IMR-90 (cell line): ENCODE measurements around the gene LFNG. TPM values are rescaled to one million over a fixed set of nuclear protein-coding genes. Genes with fewer than 3 reads are reported as not detected.

Experiments
- ATAC-seq: fragments of 200-7000 bp; cut with Tn5 transposase; 2 replicates; pipeline ENCODE4 v1.9.1; 2020; ENCODE audit warnings: low read depth, mild to moderate bottlenecking, moderate library complexity
- BruUV-seq: library from RNA; stranded (reverse); fragments of 400-500 nt; replicated peaks from 2 replicates; lab custom pipeline; 2021; lab: Mats Ljungman, UMichigan
- CTCF ChIA-PET: fragments of 300-600 bp; formaldehyde crosslinking; extraction: SDS; loops from one replicate; lab custom pipeline; 2021; ENCODE audit warnings: antibody characterized with exemption; lab: Yijun Ruan, JAX
- POLR2A ChIA-PET: fragments of 300-600 bp; sonication (Branson Sonifier 250); formaldehyde crosslinking; loops from one replicate; lab custom pipeline; 2022; ENCODE audit warnings: antibody characterized with exemption; ENCODE audit not compliant: unreplicated experiment; lab: Charles Lee
- DNase-seq: peaks from one replicate; pipeline ENCODE4 v3.0.0; 2013
- H2AFZ ChIP-seq: replicated peaks from 2 replicates; pipeline ENCODE3; 2013; ENCODE audit warnings: low read length, mild to moderate bottlenecking; ENCODE audit not compliant: poor library complexity
- H2AK5ac ChIP-seq: 2 replicates; pipeline ENCODE4 v1.6.1; 2013; ENCODE audit warnings: low read depth, low read length, inconsistent platforms
- H2AK9ac ChIP-seq: replicated peaks from 2 replicates; pipeline ENCODE3; 2013; ENCODE audit warnings: mild to moderate bottlenecking, low read depth, low read length, moderate library complexity; ENCODE audit not compliant: poor library complexity
- H2BK120ac ChIP-seq: 2 replicates; pipeline ENCODE4 v1.6.1; 2013; ENCODE audit warnings: low read depth, low read length, inconsistent platforms
- H2BK15ac ChIP-seq: 3 replicates; pipeline ENCODE4 v1.6.1; 2013; ENCODE audit warnings: low read depth, low read length, inconsistent platforms
- H2BK20ac ChIP-seq: 2 replicates; pipeline ENCODE4 v1.6.1; 2013; ENCODE audit warnings: low read depth, mild to moderate bottlenecking, inconsistent platforms, low read length, moderate library complexity
- H2BK5ac ChIP-seq: 2 replicates; pipeline ENCODE4 v1.6.1; 2013; ENCODE audit warnings: mild to moderate bottlenecking, low read depth, low read length, inconsistent platforms; ENCODE audit not compliant: poor library complexity, severe bottlenecking
- H3K14ac ChIP-seq: replicated peaks from 2 replicates; pipeline ENCODE4 v1.6.1; 2013; ENCODE audit warnings: low read depth, low read length, inconsistent platforms
- H3K18ac ChIP-seq: 2 replicates; pipeline ENCODE4 v1.6.1; 2013; ENCODE audit warnings: low read depth, low read length, control low read depth
- H3K23ac ChIP-seq: 2 replicates; pipeline ENCODE4 v1.6.1; 2013; ENCODE audit warnings: low read depth, low read length, inconsistent platforms
- H3K27ac ChIP-seq: 2 replicates; pipeline ENCODE4 v1.5.1; 2013; ENCODE audit warnings: mild to moderate bottlenecking, control low read depth, low read length; ENCODE audit not compliant: insufficient read depth
- H3K27me3 ChIP-seq: 2 replicates; pipeline ENCODE4 v1.6.1; 2013; ENCODE audit warnings: low read length; ENCODE audit not compliant: control insufficient read depth, insufficient read depth
- H3K36me3 ChIP-seq: 2 replicates; pipeline ENCODE4 v1.6.1; 2013; ENCODE audit warnings: low read length, mixed read lengths; ENCODE audit not compliant: control insufficient read depth, insufficient read depth
- H3K4ac ChIP-seq: 2 replicates; pipeline ENCODE4 v1.6.1; 2013; ENCODE audit warnings: low read depth, low read length, inconsistent platforms
- H3K4me1 ChIP-seq: 2 replicates; pipeline ENCODE4 v1.6.1; 2013; ENCODE audit warnings: low read length, mixed read lengths; ENCODE audit not compliant: control insufficient read depth, insufficient read depth
- H3K4me2 ChIP-seq: 2 replicates; pipeline ENCODE4 v1.6.1; 2013; ENCODE audit warnings: low read depth, mild to moderate bottlenecking, control low read depth, low read length, moderate library complexity
- H3K4me3 ChIP-seq: 2 replicates; pipeline ENCODE4 v1.5.1; 2013; ENCODE audit warnings: low read depth, mild to moderate bottlenecking, control low read depth, low read length, moderate library complexity; ENCODE audit not compliant: insufficient read depth
- H3K56ac ChIP-seq: 2 replicates; pipeline ENCODE4 v1.6.1; 2013; ENCODE audit warnings: low read length, inconsistent platforms; ENCODE audit not compliant: insufficient read depth; ENCODE audit errors: extremely low read depth
- H3K79me1 ChIP-seq, 2 experiments: 2 replicates each; pipeline ENCODE4 v1.6.1; 2013; ENCODE audit warnings: low read length in 2 of 2, inconsistent platforms in 1 of 2, low read depth in 1 of 2
- H3K9ac ChIP-seq: 2 replicates; pipeline ENCODE4 v1.6.1; 2013; ENCODE audit warnings: low read depth, low read length, control low read depth
- H3K9me1 ChIP-seq: 2 replicates; pipeline ENCODE4 v1.6.1; 2013; ENCODE audit warnings: low read length, inconsistent platforms; ENCODE audit not compliant: insufficient read depth
- H3K9me3 ChIP-seq: 2 replicates; pipeline ENCODE4 v1.6.1; 2013; ENCODE audit warnings: low read length; ENCODE audit not compliant: control insufficient read depth, insufficient read depth
- H4K20me1 ChIP-seq: 2 replicates; pipeline ENCODE4 v1.6.1; 2013; ENCODE audit warnings: low read length, inconsistent platforms; ENCODE audit not compliant: insufficient read depth
- H4K5ac ChIP-seq: 2 replicates; pipeline ENCODE4 v1.6.1; 2013; ENCODE audit warnings: mild to moderate bottlenecking, low read depth, low read length, control low read depth
- H4K8ac ChIP-seq, 2 experiments: 2 replicates each; pipeline ENCODE4 v1.6.1; 2013; ENCODE audit warnings: low read depth in 2 of 2, low read length in 2 of 2, control low read depth in 1 of 2, inconsistent platforms in 1 of 2
- H4K91ac ChIP-seq: 2 replicates; pipeline ENCODE4 v1.6.1; 2013; ENCODE audit warnings: low read depth, low read length, inconsistent platforms; ENCODE audit not compliant: insufficient read depth
- MXI1 ChIP-seq: IDR thresholded peaks from 2 replicates; pipeline ENCODE4 v1.6.1; 2012; ENCODE audit warnings: low read depth, mild to moderate bottlenecking, low read length, moderate library complexity, borderline replicate concordance
- NFE2L2 ChIP-seq: fragments of 150-350 bp; IDR thresholded peaks from 2 replicates; pipeline ENCODE4 v1.6.1; 2016; ENCODE audit warnings: low read depth, mild to moderate bottlenecking, low read length
- POLR2A ChIP-seq: IDR thresholded peaks from 2 replicates; pipeline ENCODE4 v1.6.1; 2012; ENCODE audit warnings: mild to moderate bottlenecking, low read depth, low read length
- RAD21 ChIP-seq: IDR thresholded peaks from 2 replicates; pipeline ENCODE4 v1.6.1; 2012; ENCODE audit warnings: low read length, improper control_type of control experiment
- RFX5 ChIP-seq: IDR thresholded peaks from 2 replicates; pipeline ENCODE4 v1.8.0; 2012; ENCODE audit warnings: low read depth, mild to moderate bottlenecking, low read length, moderate library complexity
- USF2 ChIP-seq: fragments of 150-350 bp; IDR thresholded peaks from 2 replicates; pipeline ENCODE4 v1.6.1; 2017; ENCODE audit warnings: mild to moderate bottlenecking, antibody characterized with exemption, low read length, low read depth
- WGBS, 2 experiments: methylation state at CpG; one replicate each; pipeline versions ENCODE4 v1.1.5 to v1.1.7; 2013; ENCODE audit warnings: missing lambda C conversion rate in 2 of 2; ENCODE audit not compliant: insufficient read length in 1 of 2; ENCODE audit errors: extremely low coverage in 2 of 2; 5-methylcytosine and 5-hydroxymethylcytosine counted together
- dilution Hi-C: fragments of 300-500 bp; cut with HindIII; formaldehyde crosslinking; loops from one replicate; pipeline ENCODE4 v1.14.3; 2018; ENCODE audit warnings: low sequenced_read_pairs; ENCODE audit not compliant: unreplicated experiment
- in situ Hi-C: fragments of 300-500 bp; cut with MboI; formaldehyde crosslinking; loops from 3 replicates; pipeline ENCODE4 v1.14.3; 2019; ENCODE audit warnings: low sequenced_read_pairs, inconsistent platforms, mixed read lengths
- intact Hi-C: fragments of 100-400 bp; cut with micrococcal nuclease; formaldehyde crosslinking; loops from 2 replicates; pipeline ENCODE4 v1.10.0; 2022
- polyA plus RNA-seq, 3 experiments: library from polyadenylated mRNA; depleted of rRNA; stranded (reverse); fragments of >200 nt; gene quantifications; 2 replicates each; pipeline ENCODE4 v1.2.3, GENCODE V29; 2012; ENCODE audit warnings: low replicate concordance in 1 of 3
- total RNA-seq: library from RNA; depleted of rRNA; stranded (reverse); fragments of >200 nt; gene quantifications from 2 replicates; pipeline ENCODE4 v1.2.3, GENCODE V29; 2012

The LFNG gene
- total and polyA plus RNA-seq, 2 of the 4 experiments (the other 2 are of a cell fraction), result 1.8 to 5.1 TPM

- intact Hi-C loops (no loop called here), dilution Hi-C loops (no loop called here), in situ Hi-C loops (no loop called here)
- ChIA-PET POLR2A (no interaction called here), CTCF (no interaction called here)
- Histone ChIP-seq H2BK120ac (peak overlapping the region; percentile 92; the same call in 1 of the 2 replicates), H2AK9ac (peak overlapping the region; percentile 83), H3K36me3 (no peaks in the 10 kb centered on the region), H3K4me2 (peak overlapping the region; percentile 87; the same call in 1 of the 2 replicates), H2BK5ac (no peak overlapping the region), H3K4ac (peak overlapping the region; percentile 92), H3K14ac (0 out of 2 replicates have a peak overlapping the region, but pooled peaks have one; percentile 74), H3K56ac (no peak overlapping the region), H4K8ac (peak overlapping the region; percentile 71 to 85; a peak in 3 of 4 replicates), H3K18ac (no peak overlapping the region), H2BK20ac (peak overlapping the region; percentile 72; the same call in 1 of the 2 replicates), H3K9me1 (peaks cover 16% of the 10 kb centered on the region), H2AK5ac (peak overlapping the region; percentile 92; the same call in 1 of the 2 replicates), H4K5ac (no peak overlapping the region), H2BK15ac (peak overlapping the region; percentile 83; the same call in 1 of the 3 replicates), H2AFZ (peak overlapping the region; percentile 89), H3K9ac (no peak overlapping the region), H4K20me1 (0 out of 2 replicates have a peak, but pooled peaks cover 9% of the 10 kb centered on the region), H3K4me3 (no peak overlapping the region), H3K27me3 (no peaks in the 10 kb centered on the region), H3K23ac (peak overlapping the region; percentile 31; the same call in 1 of the 2 replicates), H3K4me1 (peaks cover 28% of the 10 kb centered on the region), H4K91ac (peak overlapping the region; percentile 46), H3K27ac (no peak overlapping the region), H3K79me1 (peaks cover 0 to 8% of the 10 kb centered on the region in 2 experiments; a peak in 2 of 4 replicates), H3K9me3 (no peaks in the 10 kb centered on the region)
- ATAC-seq, result no peak
- DNase-seq, result no peak
- no TSS peak for BruUV-seq
- TF ChIP-seq NFE2L2 (no peak), RFX5 (no peak), RAD21 (no peak), POLR2A (no peak), MXI1 (no peak), USF2 (no peak)
- 35% methylated on average over 8 of the region's 41 CpGs; no CpG with 5 or more reads in 1 of the 2 experiments for WGBS, 2 experiments
These were observed 846 bp upstream of the LFNG start for GRCh38 chr7:2518737-2519118.
